Cardiac muscle cell (in vitro differentiated cells and primary cell): ENCODE results near the gene TIPARP. TPM values are rescaled to one million over a fixed set of nuclear protein-coding genes. Genes with fewer than 3 reads are reported as not detected.

ENCODE experiments used
- DNase-seq, 2 donors: peaks; one replicate each; pipeline versions ENCODE4 v3.0.0 to v3.0.0-alpha.2; 2010 to 2017; ENCODE audit warnings: low read depth in 1 of 2, low spot score in 1 of 2
- H3K27ac ChIP-seq: fragments of 200-600 bp; sonication (generic); 2 replicates; pipeline ENCODE4 v1.5.1; 2016
- H3K27me3 ChIP-seq: fragments of 200-600 bp; sonication (generic); 2 replicates; pipeline ENCODE4 v1.6.0; 2016; ENCODE audit warnings: control low read depth
- H3K36me3 ChIP-seq: fragments of 200-600 bp; sonication (generic); 2 replicates; pipeline ENCODE4 v1.5.1; 2016; ENCODE audit warnings: control low read depth
- H3K4me1 ChIP-seq: fragments of 200-600 bp; sonication (generic); 2 replicates; pipeline ENCODE4 v1.8.1; 2017; ENCODE audit warnings: low read depth, mild to moderate bottlenecking, mixed run types
- H3K4me3 ChIP-seq: fragments of 200-600 bp; sonication (generic); 2 replicates; pipeline ENCODE4 v1.5.1; 2016; ENCODE audit warnings: mild to moderate bottlenecking
- H3K9me3 ChIP-seq: fragments of 200-600 bp; sonication (generic); 2 replicates; pipeline ENCODE4 v1.5.1; 2017; ENCODE audit warnings: low read depth, mild to moderate bottlenecking, control low read depth
- polyA plus RNA-seq: library from polyadenylated mRNA; unstranded; fragments of >200 nt; fragmentation: Nextera tagmentation; extraction: Ambion mirVana; gene quantifications from 2 replicates; pipeline ENCODE4 v1.2.1, GENCODE V29; 2016
- total RNA-seq: library from RNA; depleted of rRNA; stranded (reverse); fragments of >200 nt; gene quantifications from 2 replicates; pipeline ENCODE4 v1.2.3, GENCODE V29; 2016
- TF ChIP-seq, protein P1 (sequence below): IDR thresholded peaks from 2 replicates; pipeline ENCODE4 v1.5.1; 2012; ENCODE audit warnings: low read depth, mild to moderate bottlenecking, low read length

The TIPARP gene
- total and polyA plus RNA-seq, 2 experiments from 2014 or later: 22.2 to 115 TPM

DNA sequence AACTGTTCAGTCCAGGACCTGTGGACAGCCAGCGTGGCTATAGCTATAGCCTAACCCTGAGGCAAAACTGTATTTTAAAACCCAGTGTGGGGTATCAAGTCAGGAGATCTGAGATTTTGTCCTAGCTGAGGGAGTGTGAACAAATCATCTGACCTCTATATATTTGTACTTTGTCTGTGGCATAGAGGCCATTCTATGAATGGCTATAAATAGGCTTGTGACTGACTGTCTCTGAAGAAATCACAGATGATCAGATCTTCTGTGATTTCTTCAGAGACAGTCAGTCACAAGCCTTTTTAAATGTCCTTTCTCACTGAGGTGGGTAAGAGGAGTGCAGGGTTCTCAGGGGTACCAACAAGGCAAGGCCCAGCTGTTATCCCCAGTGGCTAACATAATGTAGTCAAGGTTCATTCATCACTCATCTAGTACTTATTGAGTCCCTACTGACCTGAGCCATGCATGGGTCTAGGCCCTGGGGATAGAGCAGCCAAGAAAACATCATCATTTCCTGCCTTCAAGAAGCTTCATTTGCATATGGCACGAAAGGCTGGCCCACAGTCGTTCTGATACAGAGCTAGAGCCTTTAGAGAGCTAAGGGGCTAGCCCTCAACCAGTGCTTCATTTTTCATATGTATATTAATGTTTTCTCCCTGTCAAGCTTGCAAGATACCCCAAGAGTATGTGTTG lies 53.3 kb downstream of the TIPARP start:
- no peak overlapping the region for H3K4me3 ChIP-seq
- peaks cover 10% of the 10 kb centered on the region for H3K4me1 ChIP-seq
- no peaks in the 10 kb centered on the region for H3K36me3 ChIP-seq
- no peaks in the 10 kb centered on the region for H3K9me3 ChIP-seq
- TF ChIP-seq, protein P1, sequence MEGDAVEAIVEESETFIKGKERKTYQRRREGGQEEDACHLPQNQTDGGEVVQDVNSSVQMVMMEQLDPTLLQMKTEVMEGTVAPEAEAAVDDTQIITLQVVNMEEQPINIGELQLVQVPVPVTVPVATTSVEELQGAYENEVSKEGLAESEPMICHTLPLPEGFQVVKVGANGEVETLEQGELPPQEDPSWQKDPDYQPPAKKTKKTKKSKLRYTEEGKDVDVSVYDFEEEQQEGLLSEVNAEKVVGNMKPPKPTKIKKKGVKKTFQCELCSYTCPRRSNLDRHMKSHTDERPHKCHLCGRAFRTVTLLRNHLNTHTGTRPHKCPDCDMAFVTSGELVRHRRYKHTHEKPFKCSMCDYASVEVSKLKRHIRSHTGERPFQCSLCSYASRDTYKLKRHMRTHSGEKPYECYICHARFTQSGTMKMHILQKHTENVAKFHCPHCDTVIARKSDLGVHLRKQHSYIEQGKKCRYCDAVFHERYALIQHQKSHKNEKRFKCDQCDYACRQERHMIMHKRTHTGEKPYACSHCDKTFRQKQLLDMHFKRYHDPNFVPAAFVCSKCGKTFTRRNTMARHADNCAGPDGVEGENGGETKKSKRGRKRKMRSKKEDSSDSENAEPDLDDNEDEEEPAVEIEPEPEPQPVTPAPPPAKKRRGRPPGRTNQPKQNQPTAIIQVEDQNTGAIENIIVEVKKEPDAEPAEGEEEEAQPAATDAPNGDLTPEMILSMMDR: no peak
- H3K27me3 ChIP-seq: no peaks in the 10 kb centered on the region
- no peak for DNase-seq
- no peak overlapping the region for H3K27ac ChIP-seq

DNA sequence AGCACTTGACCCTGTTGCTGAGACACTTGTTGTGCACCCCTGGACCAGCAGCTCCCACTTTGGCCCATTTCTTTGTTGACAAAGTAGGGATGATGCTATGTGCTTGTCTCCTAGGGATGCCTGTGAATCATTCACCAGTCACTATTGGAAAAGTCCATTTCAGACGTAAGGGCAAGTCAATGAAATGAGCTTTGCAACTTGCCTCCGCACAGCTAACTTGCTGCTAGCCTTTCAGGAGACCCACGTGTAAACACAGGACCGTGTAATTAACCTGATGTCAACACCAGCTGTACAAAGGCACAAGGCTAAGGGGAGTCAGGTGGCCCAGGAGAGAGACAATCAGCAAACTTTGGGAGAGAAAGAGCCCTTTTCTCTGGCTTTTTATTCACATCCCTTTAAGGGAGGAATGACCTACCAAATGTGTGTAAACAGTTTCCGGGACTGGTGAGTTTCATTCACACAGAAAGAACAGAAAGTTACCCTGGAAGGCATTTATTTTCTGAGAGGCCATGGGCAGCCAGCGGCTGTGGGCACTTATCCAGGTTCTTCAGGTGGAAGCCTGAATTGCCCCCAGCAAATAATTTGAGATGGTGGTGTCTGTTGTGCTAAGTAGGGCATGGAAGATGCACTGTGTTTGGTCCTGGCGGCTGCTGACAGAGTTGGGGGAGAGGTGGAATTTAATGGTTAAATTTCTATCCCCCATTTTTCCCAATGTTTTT lies 54.0 kb downstream of the TIPARP start:
- H3K4me3 ChIP-seq: no peak overlapping the region
- no peak overlapping the region for H3K27ac ChIP-seq
- peaks cover 10% of the 10 kb centered on the region for H3K4me1 ChIP-seq
- TF ChIP-seq, protein P1: no peak
- H3K9me3 ChIP-seq: no peaks in the 10 kb centered on the region
- DNase-seq: no peak
- no peaks in the 10 kb centered on the region for H3K36me3 ChIP-seq
- H3K27me3 ChIP-seq: no peaks in the 10 kb centered on the region

DNA sequence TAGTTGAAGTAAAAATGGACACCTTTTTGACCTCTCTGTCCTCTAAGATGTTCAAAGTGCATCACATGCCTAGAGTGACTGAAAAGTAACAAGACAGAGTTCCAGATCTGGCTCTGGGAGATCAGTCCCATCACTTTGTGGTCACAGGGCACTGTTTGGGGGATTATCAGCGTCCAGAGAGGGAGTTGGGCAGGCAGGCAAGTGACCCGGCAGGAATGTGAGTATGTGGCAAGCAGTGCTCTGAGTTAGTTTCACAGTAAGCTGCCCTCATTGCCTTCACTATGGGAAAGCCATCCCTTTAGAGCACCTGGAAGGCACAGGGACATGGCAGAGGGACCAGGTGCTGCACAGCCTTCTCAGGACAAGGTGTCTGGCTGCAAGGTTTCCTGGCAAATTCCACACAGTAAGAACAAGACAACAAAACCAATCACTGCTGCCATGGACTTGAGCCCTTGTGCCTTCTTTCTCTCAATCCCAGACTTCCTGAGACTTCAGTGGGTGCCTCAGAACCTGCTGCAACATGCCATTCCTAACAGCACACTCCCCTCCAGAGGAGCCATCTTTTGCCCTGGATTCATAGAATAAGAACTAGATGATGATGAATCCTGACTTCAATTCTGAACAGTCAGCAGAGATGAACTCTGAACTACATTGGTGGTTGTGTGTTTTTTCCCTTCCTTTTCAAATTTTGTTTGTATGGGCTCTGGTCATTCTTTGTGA lies 55.2 kb downstream of the TIPARP start:
- H3K27ac ChIP-seq: no peak overlapping the region
- H3K27me3 ChIP-seq: no peaks in the 10 kb centered on the region
- no peak overlapping the region for H3K4me3 ChIP-seq
- no peaks in the 10 kb centered on the region for H3K36me3 ChIP-seq
- TF ChIP-seq, protein P1: no peak
- peaks cover 10% of the 10 kb centered on the region for H3K4me1 ChIP-seq
- no peaks in the 10 kb centered on the region for H3K9me3 ChIP-seq
- DNase-seq: no peak

DNA sequence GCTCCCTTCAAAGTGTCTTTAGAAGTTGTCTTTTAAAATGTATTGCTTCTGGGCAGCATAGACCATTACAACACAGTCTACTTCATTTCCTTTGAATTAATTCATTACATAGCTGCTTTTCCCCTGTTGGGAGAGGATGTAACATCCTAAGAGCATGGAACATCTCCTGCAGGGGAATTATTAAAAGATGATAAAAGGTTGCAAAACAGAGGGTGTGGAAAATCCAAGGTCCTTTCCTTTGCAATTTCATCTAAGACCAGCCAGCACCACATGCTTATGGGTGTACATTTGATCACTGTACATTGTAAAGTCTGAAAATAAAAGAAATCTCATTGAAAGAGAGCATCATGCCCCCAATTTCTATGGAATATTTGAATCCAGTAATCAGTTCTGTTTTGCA lies 57.4 kb downstream of the TIPARP start:
- Histone ChIP-seq H3K9me3 (no peaks in the 10 kb centered on the region), H3K4me1 (peaks cover 10% of the 10 kb centered on the region), H3K36me3 (no peaks in the 10 kb centered on the region), H3K4me3 (no peak overlapping the region), H3K27me3 (no peaks in the 10 kb centered on the region), H3K27ac (no peak overlapping the region)
- TF ChIP-seq, protein P1: no peak
- no peak for DNase-seq

DNA sequence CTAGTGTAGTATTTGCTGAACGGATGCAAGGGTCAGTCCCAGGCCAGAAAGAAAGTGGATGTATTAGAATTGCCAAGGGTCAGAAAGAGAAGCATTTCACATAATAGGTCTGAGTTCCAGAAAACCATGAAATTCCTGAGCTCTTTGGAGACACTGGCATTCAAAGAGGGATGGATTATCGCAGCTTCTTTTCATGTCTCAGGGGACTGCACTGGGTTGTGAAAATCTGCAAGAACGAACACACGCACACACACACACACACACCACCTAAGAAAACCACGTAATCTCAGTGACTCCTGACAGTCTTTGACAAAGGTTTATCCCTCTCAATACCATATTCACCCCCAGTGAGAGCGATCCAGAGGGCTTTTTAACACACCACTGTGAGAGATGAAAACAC lies 57.9 kb downstream of the TIPARP start:
- Histone ChIP-seq H3K27ac (no peak overlapping the region), H3K36me3 (no peaks in the 10 kb centered on the region), H3K4me1 (peaks cover 6% of the 10 kb centered on the region), H3K4me3 (no peak overlapping the region), H3K9me3 (no peaks in the 10 kb centered on the region), H3K27me3 (no peaks in the 10 kb centered on the region)
- no peak for DNase-seq
- TF ChIP-seq, protein P1: no peak
